HepG2 (cell line): ENCODE results near the gene MTOR. TPM values are rescaled to one million over a fixed set of nuclear protein-coding genes. Genes with fewer than 3 reads are reported as not detected.

Experiments
- ATAC-seq: fragments of 200-7000 bp; cut with Tn5 transposase; 3 replicates; pipeline ENCODE4 v1.9.1; 2020; ENCODE audit warnings: mild to moderate bottlenecking, moderate library complexity
- Bru-seq: library from RNA; stranded (reverse); fragments of 400-500 nt; gene quantifications from one replicate; lab custom pipeline; 2021; lab: Mats Ljungman, UMichigan
- BruChase-seq, 2 experiments: library from RNA; stranded (reverse); fragments of 400-500 nt; gene quantifications; one replicate each; lab custom pipeline; 2021; lab: Mats Ljungman, UMichigan
- BruUV-seq: library from RNA; stranded (reverse); fragments of 400-500 nt; replicated peaks from 2 replicates; lab custom pipeline; 2021; lab: Mats Ljungman, UMichigan
- CTCF ChIA-PET: fragments of 300-600 bp; formaldehyde crosslinking; extraction: SDS; loops from one replicate; lab custom pipeline; 2021; ENCODE audit warnings: low total read pairs, inconsistent platforms, low intra/inter-chr PET ratio; lab: Yijun Ruan, JAX
- POLR2A ChIA-PET: fragments of 350-600 bp; sonication (Branson Sonifier 250); formaldehyde crosslinking; loops from one replicate; lab custom pipeline; 2020; ENCODE audit warnings: antibody characterized with exemption, inconsistent platforms; lab: Yijun Ruan, JAX
- DNase-seq: peaks from one replicate; pipeline ENCODE4 v3.0.0-alpha.2; 2015; ENCODE audit warnings: low spot score
- FAIRE-seq: peaks from 3 replicates; lab custom pipeline; 2011; peaks lifted over from hg19 to GRCh38; lab: Jason Lieb, UNC
- H2AFZ ChIP-seq: one replicate; pipeline ENCODE4 v1.6.1; 2011; ENCODE audit warnings: low read length, inconsistent platforms
- H3K27ac ChIP-seq: fragments of 300-600 bp; 3 replicates; pipeline ENCODE4 v1.8.0; 2011; ENCODE audit warnings: mixed run types, mild to moderate bottlenecking, mixed read lengths, low read length, inconsistent platforms; ENCODE audit not compliant: insufficient read depth; ENCODE audit errors: extremely low read length
- H3K27me3 ChIP-seq, 2 experiments: fragments of 200-600 bp in 1 of 2; 2 replicates in 1 of 2; 3 replicates in 1 of 2; pipeline versions ENCODE4 v1.6.0 to v1.8.0; 2011; ENCODE audit warnings: low read length in 2 of 2, mild to moderate bottlenecking in 2 of 2, moderate library complexity in 2 of 2, inconsistent platforms in 1 of 2; ENCODE audit not compliant: insufficient read depth in 2 of 2, control insufficient read depth in 1 of 2
- H3K36me3 ChIP-seq, 2 experiments: fragments of 200-600 bp in 1 of 2; replicated peaks in 1 of 2; 2 replicates in 1 of 2; 3 replicates in 1 of 2; pipeline versions ENCODE4 v1.5.1 to v1.8.0; 2011; ENCODE audit warnings: low read length in 2 of 2, inconsistent platforms in 1 of 2; ENCODE audit not compliant: insufficient read depth in 2 of 2, control insufficient read depth in 1 of 2
- H3K4me1 ChIP-seq: 2 replicates; pipeline ENCODE4 v1.5.1; 2012; ENCODE audit warnings: low read length, inconsistent platforms; ENCODE audit not compliant: insufficient read depth
- H3K4me2 ChIP-seq: 2 replicates; pipeline ENCODE4 v1.6.0; 2011; ENCODE audit warnings: low read depth, low read length, inconsistent platforms
- H3K4me3 ChIP-seq, 3 experiments: fragments of 200-600 bp in 1 of 3; sonication (generic), shearing (Covaris generic) in 1 of 3; replicated peaks in 1 of 3; 2 replicates each; pipeline ENCODE4 v1.5.1; 2011 to 2016; ENCODE audit warnings: low read length in 3 of 3, inconsistent platforms in 2 of 3, low read depth in 2 of 3, mild to moderate bottlenecking in 2 of 3, control low read depth in 1 of 3, mixed read lengths in 1 of 3; ENCODE audit not compliant: insufficient read depth in 1 of 3
- H3K79me2 ChIP-seq: one replicate; pipeline ENCODE4 v1.6.1; 2011; ENCODE audit warnings: low read length, inconsistent platforms; ENCODE audit not compliant: insufficient read depth
- H3K9ac ChIP-seq: 2 replicates; pipeline ENCODE4 v1.6.0; 2011; ENCODE audit warnings: mild to moderate bottlenecking, low read depth, low read length, inconsistent platforms; ENCODE audit not compliant: insufficient read depth
- H3K9me3 ChIP-seq: 2 replicates; pipeline ENCODE4 v1.5.1; 2012; ENCODE audit warnings: mild to moderate bottlenecking, low read length
- H4K20me1 ChIP-seq: 2 replicates; pipeline ENCODE4 v1.6.0; 2011; ENCODE audit warnings: inconsistent platforms, mild to moderate bottlenecking, low read length, moderate library complexity; ENCODE audit not compliant: insufficient read depth
- ATF7 ChIP-seq, 2 experiments: fragments of 450-650 bp in 1 of 2; sonication (generic) in 1 of 2; formaldehyde crosslinking in 1 of 2; IDR thresholded peaks; 2 replicates each; pipeline versions ENCODE4 v1.4.0 to v1.6.1; 2016 to 2020; ENCODE audit warnings: antibody characterized with exemption in 1 of 2, mild to moderate bottlenecking in 1 of 2, missing genetic modification reagents in 1 of 2
- HNRNPK ChIP-seq: fragments of 200-400 bp; formaldehyde crosslinking; IDR thresholded peaks from 2 replicates; pipeline ENCODE4 v1.6.1; 2018; ENCODE audit warnings: low read length, low read depth, moderate library complexity, mild to moderate bottlenecking; ENCODE audit not compliant: poor library complexity, severe bottlenecking
- MAZ ChIP-seq, 2 experiments: sonication (generic) in 1 of 2; formaldehyde crosslinking in 1 of 2; IDR thresholded peaks; 2 replicates each; pipeline versions ENCODE4 v1.5.0 to v1.6.1; 2012 to 2020; ENCODE audit warnings: low read depth in 2 of 2, mild to moderate bottlenecking in 2 of 2, borderline replicate concordance in 1 of 2, improper control_type of control experiment in 1 of 2, low read length in 1 of 2, missing genetic modification reagents in 1 of 2, moderate library complexity in 1 of 2
- NBN ChIP-seq: fragments of 450-650 bp; conservative IDR thresholded peaks from 2 replicates; pipeline ENCODE4 v1.6.1; 2017
- NKX3-1 ChIP-seq: sonication (generic); formaldehyde crosslinking; IDR thresholded peaks from 2 replicates; pipeline ENCODE4 v1.5.0; 2020; ENCODE audit warnings: missing genetic modification reagents
- RARG ChIP-seq: sonication (generic); formaldehyde crosslinking; IDR thresholded peaks from 2 replicates; pipeline ENCODE4 v1.4.0; 2020; ENCODE audit warnings: low read depth, mild to moderate bottlenecking, missing genetic modification reagents
- RFX1 ChIP-seq: fragments of 450-650 bp; IDR thresholded peaks from 2 replicates; pipeline ENCODE4 v1.6.1; 2017
- U2AF1 ChIP-seq: fragments of 200-400 bp; formaldehyde crosslinking; optimal IDR thresholded peaks from 2 replicates; pipeline ENCODE3; 2017; ENCODE audit warnings: mild to moderate bottlenecking, low read depth, low read length
- ZNF121 ChIP-seq: sonication (generic); formaldehyde crosslinking; IDR thresholded peaks from 2 replicates; pipeline ENCODE4 v1.5.0; 2020; ENCODE audit warnings: mild to moderate bottlenecking, missing genetic modification reagents
- ZNF17 ChIP-seq: sonication (generic); formaldehyde crosslinking; IDR thresholded peaks from 2 replicates; pipeline ENCODE4 v1.5.0; 2020; ENCODE audit warnings: mild to moderate bottlenecking, missing genetic modification reagents
- ZNF260 ChIP-seq: sonication (generic); formaldehyde crosslinking; IDR thresholded peaks from 2 replicates; pipeline ENCODE4 v1.4.0; 2020; ENCODE audit warnings: missing genetic modification reagents, low read depth, mild to moderate bottlenecking, borderline replicate concordance
- ZNF670 ChIP-seq: sonication (generic); formaldehyde crosslinking; IDR thresholded peaks from 2 replicates; pipeline ENCODE4 v1.8.0; 2022; ENCODE audit warnings: mild to moderate bottlenecking, missing genetic modification reagents, borderline replicate concordance
- WGBS: methylation state at CpG from one replicate; pipeline ENCODE4 v1.1.6; 2017; ENCODE audit warnings: low lambda C conversion rate; 5-methylcytosine and 5-hydroxymethylcytosine counted together
- in situ Hi-C: cut with HindIII; loops from 2 replicates; pipeline ENCODE4 v1.10.0; 2017; ENCODE audit warnings: low pct_unique_long_range_greater_than_20kb; ENCODE audit not compliant: extremely low pct_ligation_motif_present
- intact Hi-C: fragments of 100-400 bp; cut with micrococcal nuclease; formaldehyde crosslinking; loops from one replicate; pipeline ENCODE4 v1.10.0; 2022; ENCODE audit not compliant: unreplicated experiment
- long read RNA-seq, 2 experiments: library from RNA in 1 of 2; library from polyadenylated mRNA in 1 of 2; stranded (forward) in 1 of 2; unstranded in 1 of 2; transcript quantifications; one replicate each; pipeline ENCODE4 v2.0.0, GENCODE V29; 2019 to 2022
- polyA minus RNA-seq, 3 experiments: library from RNA; depleted of rRNA, polyadenylated mRNA; stranded (reverse); fragments of >200 nt; gene quantifications; 2 replicates each; pipeline ENCODE4 v1.2.3, GENCODE V29; 2011; ENCODE audit warnings: low replicate concordance in 1 of 3
- polyA plus RNA-seq, 8 experiments: library from polyadenylated mRNA; depleted of rRNA in 3 of 8; stranded (reverse) in 7 of 8; unstranded in 1 of 8; fragments of >200 nt; fragmentation: Illumina TruSeq in 4 of 8; extraction: Trizol in 4 of 8; gene quantifications; 2 replicates each; pipeline versions ENCODE4 v1.2.1 to v1.2.3, GENCODE V29; 2011 to 2016; ENCODE audit warnings: low read depth in 4 of 8, missing spikeins in 1 of 8, mixed read lengths in 1 of 8; ENCODE audit not compliant: insufficient read depth in 1 of 8
- total RNA-seq, 5 experiments: library from RNA; depleted of rRNA; stranded (reverse); fragments of >200 nt; fragmentation: Illumina TruSeq; extraction: Trizol; gene quantifications; 2 replicates each; pipeline ENCODE4 v1.2.3, GENCODE V29; 2016; ENCODE audit warnings: low read depth in 1 of 5
- TF ChIP-seq, protein P1 (sequence below): sonication (generic); formaldehyde crosslinking; IDR thresholded peaks from 2 replicates; pipeline ENCODE4 v1.8.0; 2022; ENCODE audit warnings: missing genetic modification reagents, mild to moderate bottlenecking, borderline replicate concordance
- TF ChIP-seq, protein P2 (sequence below): sonication (generic); formaldehyde crosslinking; IDR thresholded peaks from 2 replicates; pipeline ENCODE4 v1.5.0; 2020; ENCODE audit warnings: missing genetic modification reagents

The MTOR gene
- 34.6 and 42.8 TPM in 2 replicates for total RNA-seq (2016; rRNA removed; fragmentation: Illumina TruSeq; extraction: Trizol)
- total RNA-seq (2016; cell fraction: cytosol; rRNA removed; fragmentation: Illumina TruSeq; extraction: Trizol; ENCODE audit: low read depth) = 4.0 and 6.0 TPM in 2 replicates
- 33.1 and 42.1 TPM in 2 replicates for total RNA-seq (2016; cell fraction: insoluble cytoplasmic fraction; rRNA removed; fragmentation: Illumina TruSeq; extraction: Trizol)
- total RNA-seq (2016; cell fraction: membrane; rRNA removed; fragmentation: Illumina TruSeq; extraction: Trizol) = 13.4 and 15.1 TPM in 2 replicates
- total RNA-seq (2016; cell fraction: nucleus; rRNA removed; fragmentation: Illumina TruSeq; extraction: Trizol) = 32.1 and 40.4 TPM in 2 replicates
- polyA plus RNA-seq (2011; rRNA removed) = 24.6 and 31.8 TPM in 2 replicates
- 13.3 and 19.3 TPM in 2 replicates for polyA plus RNA-seq (2011; cell fraction: cytosol; rRNA removed)
- polyA plus RNA-seq (2011; cell fraction: nucleus; rRNA removed) = 56.0 and 61.6 TPM in 2 replicates
- polyA plus RNA-seq (2012) = 21.0 and 29.9 TPM in 2 replicates
- 1.9 TPM in 2 replicates for polyA plus RNA-seq (2016; cell fraction: cytosol; fragmentation: Illumina TruSeq; extraction: Trizol; ENCODE audit: low read depth)
- polyA plus RNA-seq (2016; cell fraction: insoluble cytoplasmic fraction; fragmentation: Illumina TruSeq; extraction: Trizol; ENCODE audit: low read depth) = 30.4 and 35.7 TPM in 2 replicates
- polyA plus RNA-seq (2016; cell fraction: membrane; fragmentation: Illumina TruSeq; extraction: Trizol; ENCODE audit: low read depth) = 4.5 and 5.1 TPM in 2 replicates
- polyA plus RNA-seq (2016; cell fraction: nucleus; fragmentation: Illumina TruSeq; extraction: Trizol; ENCODE audit: insufficient read depth, low read depth) = 59.3 and 65.9 TPM in 2 replicates
- 65.6 and 122 TPM in 2 replicates for polyA minus RNA-seq (2011; rRNA and poly(A)+ RNA removed; ENCODE audit: low replicate concordance)
- 25.7 and 31.9 TPM in 2 replicates for polyA minus RNA-seq (2011; cell fraction: cytosol; rRNA and poly(A)+ RNA removed)
- polyA minus RNA-seq (2011; cell fraction: nucleus; rRNA and poly(A)+ RNA removed) = 38.4 and 55.1 TPM in 2 replicates
- Bru-seq, nascent RNA = percentile 57 among the genes with signal in this experiment
- BruChase-seq, experiment 1, labeled RNA remaining after a 6-hour chase = percentile 67 among the genes with signal in this experiment
- percentile 61 among the genes with signal in this experiment for BruChase-seq, experiment 2, labeled RNA remaining after a 2-hour chase
- long read RNA-seq, experiment 1, partial matches to known transcripts = 2 of 3 reads
- long read RNA-seq, experiment 1, other reads (novel, unspliced or antisense) = 0 of 3 reads
- long read RNA-seq, experiment 2, full-length matches to known transcripts = 8 of 52 reads
- long read RNA-seq, experiment 2, partial matches to known transcripts = 35 of 52 reads
- long read RNA-seq, experiment 2, other reads (novel, unspliced or antisense) = 9 of 52 reads

GRCh38 chr1:11262171-11263049, at the start of gene MTOR:
Gene MTOR (minus strand): TSS chr1:11262551. CDS start chr1:11259409, 3,142 bp downstream.
- Histone ChIP-seq H3K79me2 (peaks cover 9% of the 10 kb centered on the region), H3K4me3 (peak within 1 kb of the TSS; percentile 83 to 91 (median 85)), H3K9me3 (no peaks in the 10 kb centered on the region), H3K36me3 (peaks cover 1 to 11% of the 10 kb centered on the region in 2 experiments; a peak in 3 of 5 replicates), H3K4me2 (peak within 1 kb of the TSS; percentile 78), H3K9ac (peak within 1 kb of the TSS; percentile 93), H2AFZ (no peak within 1 kb of the TSS), H4K20me1 (no peaks in the 10 kb centered on the region), H3K4me1 (peaks cover 33% of the 10 kb centered on the region), H3K27ac (peak within 1 kb of the TSS; percentile 76), H3K27me3 (no peaks in the 10 kb centered on the region)
- intact Hi-C loops (no loop called here), in situ Hi-C loops (no loop called here)
- no TSS peak for BruUV-seq
- WGBS = 2% methylated on average over 23 of the region's 60 CpGs
- DNase-seq = peak; percentile 99
- ChIA-PET POLR2A (interaction anchor here (0.6 to 5.0 kb wide), 17 partner anchors 8 to 544 kb away, joined by 3 to 89 read pairs (median 3); partner anchors contain the start of genes AGTRAP, CLCN6, MTHFR and SRM), CTCF (no interaction called here)
- ATAC-seq = peak; percentile 98
- peak; percentile 100 for FAIRE-seq
- TF ChIP-seq RFX1 (no peak), ZNF670 (CRISPR knock-in tag) (no peak), MAZ (IDR thresholded peaks at IDR 0.05; ENCODE audit: borderline replicate concordance, low read depth, low read length) (peak; percentile 71; the same call in 1 of the 2 replicates), MAZ (CRISPR knock-in tag; IDR thresholded peaks at IDR 0.05; ENCODE audit: low read depth) (peak; percentile 18; the same call in 1 of the 2 replicates), NBN (no peak), ZNF260 (CRISPR knock-in tag) (no peak), ATF7 (IDR thresholded peaks at IDR 0.05) (no peak), ATF7 (CRISPR knock-in tag; IDR thresholded peaks at IDR 0.05) (no peak), ZNF121 (CRISPR knock-in tag) (no peak), RARG (CRISPR knock-in tag) (no peak), U2AF1 (no peak), ZNF17 (CRISPR knock-in tag) (no peak), NKX3-1 (CRISPR knock-in tag) (no peak), HNRNPK (no peak)
- TF ChIP-seq, protein P1, sequence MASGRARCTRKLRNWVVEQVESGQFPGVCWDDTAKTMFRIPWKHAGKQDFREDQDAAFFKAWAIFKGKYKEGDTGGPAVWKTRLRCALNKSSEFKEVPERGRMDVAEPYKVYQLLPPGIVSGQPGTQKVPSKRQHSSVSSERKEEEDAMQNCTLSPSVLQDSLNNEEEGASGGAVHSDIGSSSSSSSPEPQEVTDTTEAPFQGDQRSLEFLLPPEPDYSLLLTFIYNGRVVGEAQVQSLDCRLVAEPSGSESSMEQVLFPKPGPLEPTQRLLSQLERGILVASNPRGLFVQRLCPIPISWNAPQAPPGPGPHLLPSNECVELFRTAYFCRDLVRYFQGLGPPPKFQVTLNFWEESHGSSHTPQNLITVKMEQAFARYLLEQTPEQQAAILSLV (CRISPR knock-in tag) = 0 out of 2 replicates have a peak, but pooled peaks have one; percentile 70
- TF ChIP-seq, protein P2, sequence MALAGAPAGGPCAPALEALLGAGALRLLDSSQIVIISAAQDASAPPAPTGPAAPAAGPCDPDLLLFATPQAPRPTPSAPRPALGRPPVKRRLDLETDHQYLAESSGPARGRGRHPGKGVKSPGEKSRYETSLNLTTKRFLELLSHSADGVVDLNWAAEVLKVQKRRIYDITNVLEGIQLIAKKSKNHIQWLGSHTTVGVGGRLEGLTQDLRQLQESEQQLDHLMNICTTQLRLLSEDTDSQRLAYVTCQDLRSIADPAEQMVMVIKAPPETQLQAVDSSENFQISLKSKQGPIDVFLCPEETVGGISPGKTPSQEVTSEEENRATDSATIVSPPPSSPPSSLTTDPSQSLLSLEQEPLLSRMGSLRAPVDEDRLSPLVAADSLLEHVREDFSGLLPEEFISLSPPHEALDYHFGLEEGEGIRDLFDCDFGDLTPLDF (CRISPR knock-in tag) = no peak
